T-helper 22 cell (primary cell): Measurements from ENCODE around the gene MBTPS2.
A peak's percentile ranks its signal among the peaks of the same experiment; 100 is the strongest.
"Not testable (repeated sequence)": the region's sequence is repeated elsewhere in the genome, so short reads cannot be mapped to it uniquely, and the experiment has no call there.

ENCODE experiments used
- DNase-seq: peaks from one replicate; pipeline ENCODE4 v3.0.0-alpha.2; 2020; ENCODE audit warnings: low read depth

MBTPS2 gene

DNA sequence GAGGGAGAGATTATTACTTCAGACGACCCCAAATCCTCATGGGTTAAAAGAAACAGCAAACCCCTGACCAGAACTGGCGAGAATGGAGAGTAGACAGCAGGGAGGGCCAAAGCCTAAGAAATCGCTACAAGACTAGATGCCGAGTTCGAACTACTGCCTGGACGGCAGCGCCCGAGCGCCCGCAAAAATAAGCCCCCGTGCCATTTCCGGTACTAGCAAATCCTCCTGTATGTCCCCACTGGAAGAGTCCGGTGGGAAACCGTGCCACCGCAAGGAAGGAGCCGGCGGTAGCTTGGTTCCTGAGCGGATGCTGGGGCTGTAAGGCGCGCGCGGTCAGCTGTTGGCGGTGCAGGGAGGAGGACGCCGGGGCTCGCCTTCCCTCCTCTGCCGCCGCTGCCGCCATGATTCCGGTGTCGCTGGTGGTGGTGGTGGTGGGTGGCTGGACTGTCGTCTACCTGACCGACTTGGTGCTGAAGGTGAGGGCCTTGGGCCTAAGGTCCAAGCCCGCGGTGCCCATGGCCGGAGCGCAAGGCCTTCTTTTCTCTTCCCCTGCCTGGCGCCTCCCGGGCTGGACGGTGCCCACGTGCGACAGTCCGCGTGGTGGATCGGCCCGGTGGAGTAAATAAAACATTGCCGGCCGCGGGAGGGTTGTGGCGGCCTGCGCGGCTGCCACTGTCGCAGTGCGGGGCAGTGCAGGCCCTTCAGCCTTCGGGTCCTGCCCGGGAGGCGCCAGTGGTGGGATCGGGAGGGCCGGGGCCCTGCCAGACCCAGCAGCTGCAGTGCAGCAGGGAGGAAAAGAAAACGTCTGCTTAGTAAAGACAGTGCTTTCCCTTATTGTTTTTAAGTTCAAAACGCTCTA lies at the start of gene MBTPS2:
Gene MBTPS2 (plus strand): TSS at position 284 of the 859 bp plus-strand sequence. CDS start 118 bp downstream, at position 402.
- DNase-seq = peak; percentile 59

DNA sequence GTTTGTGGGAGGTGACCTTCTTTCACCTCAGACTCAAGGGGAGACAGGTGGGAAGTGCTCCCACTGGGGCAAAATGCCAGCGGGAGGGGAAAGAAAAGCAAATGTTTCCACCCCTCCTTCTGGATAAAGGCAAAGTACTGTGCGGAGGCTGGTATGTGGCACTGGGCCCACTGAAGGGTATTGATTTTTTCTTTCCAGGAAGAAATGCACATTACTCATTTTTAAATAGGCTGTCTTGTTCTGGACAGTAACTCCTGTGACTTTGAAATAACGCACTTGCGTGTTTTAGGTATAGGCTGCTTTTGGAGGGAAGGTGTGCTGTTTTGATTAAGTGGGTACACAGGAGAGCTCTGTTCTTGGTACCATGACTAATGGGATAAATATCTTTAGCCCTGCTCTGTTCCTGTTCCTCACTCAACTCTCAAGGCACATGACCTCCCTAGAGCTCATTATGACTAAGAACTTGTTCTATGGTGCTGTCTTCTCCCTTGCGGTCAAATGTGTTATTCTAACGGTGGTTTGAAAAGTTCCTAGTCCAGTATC lies 40.7 kb upstream of the MBTPS2 start:
- DNase-seq = no peak

DNA sequence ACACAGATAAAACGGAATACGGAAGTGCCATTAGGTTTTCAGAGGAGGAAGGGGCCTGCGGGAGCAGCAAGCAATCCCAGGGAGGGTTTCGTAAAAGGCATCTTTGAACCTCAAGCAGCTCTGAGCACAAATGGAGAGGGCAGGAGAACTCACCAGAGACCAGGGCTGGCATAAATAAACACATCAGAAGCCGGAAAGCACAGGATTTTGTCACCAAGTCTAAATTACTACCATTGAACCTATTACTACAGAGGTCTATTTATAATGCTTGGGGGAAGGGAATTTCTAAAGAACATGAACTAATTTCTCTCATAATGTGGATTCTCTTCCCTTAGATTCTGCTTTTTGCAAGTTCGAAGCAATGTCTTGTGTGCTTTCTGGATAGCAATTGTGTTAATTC lies 39.6 kb upstream of the MBTPS2 start:
- DNase-seq = no peak

DNA sequence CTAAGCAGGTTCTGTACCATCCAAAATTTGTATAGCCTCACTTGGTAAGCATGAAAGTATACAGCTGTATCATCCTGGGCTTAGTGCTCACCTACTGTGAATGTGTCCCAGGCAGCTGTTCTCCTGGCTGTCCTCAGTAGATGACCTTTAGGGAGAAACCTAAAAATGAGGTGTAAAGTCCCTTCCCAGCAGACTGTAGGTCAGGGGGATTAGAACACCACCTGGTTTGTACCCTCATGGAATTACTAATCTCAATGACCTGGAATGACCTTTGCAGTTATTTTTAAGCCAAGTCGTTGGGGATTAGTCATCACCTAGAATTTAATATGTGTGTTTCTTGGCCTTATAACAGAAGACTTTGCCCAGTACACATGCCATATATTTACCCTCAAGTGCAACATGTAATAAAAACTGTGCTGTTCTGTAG lies 39.1 kb upstream of the MBTPS2 start:
- DNase-seq = no peak

DNA sequence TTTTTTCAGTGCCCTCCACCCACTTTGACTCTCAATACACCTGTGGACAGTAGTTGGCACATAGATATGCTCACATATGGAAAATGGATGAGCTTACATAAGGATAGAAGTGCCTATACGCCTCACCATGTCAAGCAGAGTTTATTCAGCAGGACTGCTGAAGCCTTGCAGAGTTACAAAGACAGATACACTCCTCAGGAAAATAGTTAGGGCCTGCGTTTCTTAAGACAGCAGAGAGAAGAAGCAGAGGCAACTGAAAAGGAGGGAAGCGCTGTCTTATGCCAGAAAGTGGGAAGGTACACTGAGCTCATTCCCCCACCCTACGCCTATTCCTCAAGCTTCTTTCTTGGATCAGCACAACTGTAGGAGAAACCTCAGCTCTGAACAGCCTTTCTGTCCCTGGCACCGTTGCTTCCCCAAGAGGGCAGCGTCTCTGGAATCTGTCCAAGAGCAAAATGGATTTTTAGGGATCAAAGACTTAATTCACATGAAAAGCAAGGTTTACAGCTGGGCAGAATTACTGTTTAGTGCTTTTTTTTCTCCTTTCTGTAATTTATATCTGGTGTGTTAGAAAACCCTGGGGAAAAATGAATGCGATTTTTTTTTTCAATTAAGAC lies 37.3 kb upstream of the MBTPS2 start:
- no peak for DNase-seq

DNA sequence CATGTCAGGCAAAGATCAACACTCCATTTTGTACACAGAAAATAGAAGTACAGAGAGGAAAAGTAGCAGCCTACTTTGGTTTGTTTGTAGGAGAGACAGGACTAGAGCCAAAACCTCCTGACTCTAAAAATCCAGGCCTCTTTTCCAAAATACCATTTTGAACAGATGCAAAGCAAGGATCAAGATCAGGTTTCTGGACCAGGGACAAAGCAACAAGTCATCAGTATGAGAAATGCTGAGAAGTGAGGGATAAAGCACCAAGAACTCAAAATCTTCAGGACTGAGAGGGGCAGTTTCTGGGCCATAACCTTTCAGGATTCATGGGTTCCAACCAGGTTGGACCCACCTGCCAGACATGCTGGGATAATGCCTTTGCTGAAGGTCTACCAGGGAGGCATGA lies 36.6 kb upstream of the MBTPS2 start:
- no peak for DNase-seq

DNA sequence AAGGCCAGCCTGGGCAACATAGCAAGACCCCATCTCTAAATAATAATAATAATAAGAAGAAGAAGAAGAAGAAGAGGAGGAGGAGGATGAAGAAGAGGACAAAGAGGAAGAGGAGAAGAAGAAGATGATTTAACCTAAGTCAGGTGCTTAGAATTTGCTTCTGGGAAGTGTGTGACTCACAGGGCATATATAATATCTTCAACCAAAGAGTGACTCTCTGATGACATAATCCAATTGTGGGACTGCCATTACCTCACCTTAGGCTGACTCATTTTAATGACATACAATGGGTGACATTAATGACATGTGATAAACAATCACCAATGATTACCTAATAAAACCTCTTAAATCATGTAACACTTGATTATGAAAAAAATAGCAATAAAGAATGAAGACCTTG lies 32.7 kb upstream of the MBTPS2 start:
- DNase-seq = no peak

DNA sequence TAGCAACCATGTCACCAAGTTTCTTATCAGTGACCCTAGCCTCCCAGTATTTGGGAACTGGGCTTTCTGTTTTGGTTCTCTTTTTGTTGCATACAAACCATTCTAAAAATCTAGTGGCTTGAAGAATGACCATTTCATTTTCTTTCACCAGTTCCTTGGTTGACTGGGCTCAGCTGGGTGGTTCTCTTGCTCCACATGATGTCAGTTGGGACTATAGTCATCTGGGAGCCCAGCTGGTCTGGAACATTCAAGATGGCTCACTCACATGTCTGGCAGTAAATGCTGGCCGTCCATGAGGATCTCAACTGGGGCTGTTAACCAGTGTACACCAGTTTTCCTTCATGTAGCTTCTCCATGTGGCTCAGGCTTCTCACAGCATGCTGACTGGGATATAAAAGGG lies 27.6 kb upstream of the MBTPS2 start:
- no peak for DNase-seq

DNA sequence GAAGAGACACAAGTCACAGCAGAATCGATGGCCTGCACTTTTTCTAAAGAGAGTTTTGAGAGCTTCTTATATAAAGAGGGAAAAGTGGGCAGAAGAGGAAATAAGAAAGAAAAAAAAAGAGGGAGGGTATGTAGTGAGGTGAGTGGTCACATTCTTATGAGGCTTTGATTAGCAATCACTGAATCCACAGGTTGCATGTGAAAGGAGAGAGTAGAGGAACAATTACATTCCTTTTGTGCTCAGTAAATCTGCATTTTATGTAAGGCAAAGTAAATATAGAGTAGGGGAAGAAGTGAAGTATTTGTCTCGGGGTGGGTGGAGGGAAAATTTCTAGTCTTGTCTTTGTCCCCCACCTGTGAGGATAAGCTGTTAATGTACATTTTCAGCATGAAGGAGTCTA lies 26.8 kb upstream of the MBTPS2 start:
- DNase-seq = no peak

DNA sequence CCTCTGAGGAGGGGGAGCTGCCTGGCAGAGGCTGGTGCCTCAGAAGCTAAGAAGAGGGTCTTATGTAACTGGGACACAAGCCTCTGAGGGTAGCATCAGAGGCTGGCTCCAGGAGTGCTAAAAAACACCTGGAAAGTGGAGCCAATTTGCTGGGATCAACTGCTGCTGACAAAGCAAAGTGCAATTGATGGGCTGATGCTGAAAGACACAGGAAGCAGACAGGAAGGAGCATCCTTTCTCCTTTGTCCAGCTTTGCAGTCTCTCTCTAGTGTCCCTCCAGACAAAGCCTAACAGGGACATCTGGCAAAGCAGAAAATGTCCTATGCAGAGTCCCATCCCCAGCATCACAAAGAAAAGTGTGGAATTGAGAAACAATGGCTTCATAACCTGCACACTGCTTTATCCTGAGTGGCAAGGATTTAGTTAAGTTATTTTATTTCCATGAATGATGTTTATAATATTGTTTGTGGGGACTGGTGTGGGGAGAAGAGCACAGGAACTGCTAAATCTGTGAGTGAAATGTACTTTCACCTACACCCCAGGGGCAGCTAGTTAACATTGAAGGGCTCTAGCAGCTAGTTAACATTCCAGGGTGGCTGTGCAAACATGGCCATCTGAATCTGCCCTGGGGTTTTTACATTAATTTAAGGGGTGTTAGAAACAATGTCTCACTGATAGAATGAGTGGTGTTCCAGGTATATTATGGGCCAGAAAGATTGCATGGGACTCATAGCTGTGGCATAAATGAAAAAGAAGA lies 25.6 kb upstream of the MBTPS2 start:
- no peak for DNase-seq

DNA sequence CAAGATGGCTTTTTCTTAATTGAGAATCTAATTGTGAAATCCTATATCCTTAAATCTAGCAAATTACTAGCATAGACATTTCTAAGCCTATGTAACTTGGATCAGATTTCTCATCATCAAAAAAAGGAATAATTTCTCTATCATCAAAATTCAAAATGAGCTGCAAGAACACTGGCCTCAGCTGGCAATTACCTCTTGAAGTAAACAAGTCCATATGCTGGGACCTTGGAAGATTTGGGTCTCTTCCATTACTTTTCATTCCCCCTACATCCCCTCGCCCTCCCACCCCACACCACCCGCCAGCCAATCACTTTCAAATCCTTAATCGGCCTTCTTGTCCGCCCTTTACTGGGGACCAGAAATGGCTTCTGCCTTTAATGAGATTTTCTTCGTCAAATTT lies 23.3 kb upstream of the MBTPS2 start:
- DNase-seq = no peak

DNA sequence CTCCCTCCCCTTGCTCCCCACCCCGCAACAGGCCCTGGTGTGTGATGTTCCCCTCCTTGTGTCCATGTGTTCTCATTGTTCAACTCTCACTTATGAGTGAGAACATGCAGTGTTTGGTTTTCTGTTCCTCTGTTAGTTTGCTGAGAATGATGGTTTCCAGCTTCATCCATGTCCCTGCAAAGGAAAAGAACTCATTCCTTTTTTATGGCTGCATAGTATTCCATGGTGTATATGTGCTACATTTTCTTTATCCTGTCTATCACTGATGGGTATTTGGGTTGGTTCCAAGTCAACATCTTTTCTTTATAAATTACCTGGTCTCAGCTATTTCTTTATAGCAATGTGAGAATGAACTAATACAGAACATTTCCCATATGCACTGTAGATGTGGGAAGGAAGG lies 19.2 kb upstream of the MBTPS2 start:
- not testable (repeated sequence) for DNase-seq

DNA sequence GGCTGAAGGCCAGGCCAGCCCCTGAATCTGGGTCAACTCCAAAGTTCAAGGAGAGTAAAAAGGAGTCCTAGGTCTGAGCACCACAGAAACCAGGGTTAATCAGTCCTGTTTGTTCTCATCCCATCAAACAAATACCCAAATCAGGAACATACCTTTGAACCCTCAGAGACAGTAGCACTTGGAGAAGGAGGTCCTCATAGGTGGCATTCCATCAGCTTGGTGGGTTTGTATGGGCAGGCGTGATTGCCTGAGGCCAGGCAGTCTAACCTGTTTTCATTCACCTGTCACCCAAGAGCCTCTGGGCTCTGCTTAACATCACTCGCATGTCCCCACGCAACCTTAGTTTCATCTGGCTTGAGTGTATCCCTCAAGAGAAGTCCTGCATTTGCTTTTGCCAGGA lies 17.5 kb upstream of the MBTPS2 start:
- DNase-seq = no peak

DNA sequence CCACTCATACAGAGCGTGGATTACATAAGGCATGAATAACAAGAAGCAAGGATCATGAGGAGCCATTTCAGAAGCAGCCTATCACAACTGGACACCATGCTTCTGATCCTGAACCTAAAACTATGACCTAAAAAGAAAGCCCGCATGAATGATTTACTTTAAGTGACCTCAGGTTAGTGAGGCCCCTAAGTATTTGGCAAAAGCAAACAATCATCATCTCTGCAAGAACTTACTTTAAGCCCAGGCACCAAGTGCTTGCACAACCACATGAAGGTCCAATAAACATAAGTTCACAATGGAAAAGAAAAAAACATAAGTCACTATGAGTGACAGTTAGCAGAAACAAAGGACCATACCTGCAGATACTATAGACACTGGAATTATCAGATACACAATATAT lies 7.9 kb upstream of the MBTPS2 start:
- no peak for DNase-seq

DNA sequence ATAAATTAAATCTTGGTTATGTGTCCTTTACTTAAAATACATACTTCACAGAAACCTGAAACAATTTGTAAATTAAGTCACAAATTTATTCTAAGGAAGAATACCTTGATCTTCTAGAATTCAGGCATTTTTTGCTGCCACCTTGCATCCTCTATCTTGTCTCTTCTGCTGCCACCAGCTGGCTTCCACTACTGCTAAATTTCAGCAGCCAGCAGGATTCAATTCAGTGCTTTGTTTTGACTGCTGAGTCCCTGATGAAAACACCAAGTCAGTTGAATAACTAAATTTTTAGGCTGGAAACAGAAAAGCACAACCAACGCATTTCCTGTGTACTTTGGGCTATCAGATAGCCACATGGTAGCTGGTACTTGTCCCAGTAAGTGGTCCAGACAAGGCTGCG lies 2.4 kb upstream of the MBTPS2 start:
- no peak for DNase-seq

DNA sequence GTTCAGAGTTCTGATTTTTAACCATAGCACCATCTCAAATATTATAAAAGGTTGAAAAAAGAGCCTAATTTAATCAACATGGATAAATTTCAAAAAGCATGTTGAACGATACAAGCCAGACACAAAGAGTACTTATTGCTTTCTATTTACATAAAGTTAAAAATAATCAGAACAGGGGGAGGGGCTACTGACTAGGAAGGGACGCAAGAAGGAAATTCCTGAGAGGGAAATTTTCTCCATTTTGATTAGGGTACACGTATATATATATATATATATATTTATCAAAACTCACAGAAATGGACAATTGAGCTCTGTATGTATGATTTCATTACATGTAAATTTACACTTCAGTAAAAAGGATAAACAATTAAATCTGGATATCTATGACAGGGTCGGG lies 482 bp upstream of the MBTPS2 start:
- no peak for DNase-seq

DNA sequence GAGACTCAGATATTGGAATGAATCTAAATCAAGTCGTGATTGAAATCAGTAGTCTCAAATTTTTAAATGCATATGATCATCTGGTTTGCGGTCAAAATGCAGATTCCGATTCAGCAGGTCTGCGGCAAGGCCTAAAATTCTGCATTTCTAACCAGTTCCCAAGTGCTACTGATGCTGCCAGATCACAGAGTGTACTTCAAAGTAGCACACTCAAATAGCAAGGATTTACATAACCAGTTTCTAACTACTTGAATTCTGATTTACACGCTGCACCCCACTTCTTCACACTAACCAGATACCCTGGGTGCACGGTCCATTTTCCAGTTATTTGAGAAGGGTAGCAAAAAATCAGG lies 752 bp downstream of the MBTPS2 start:
- DNase-seq = no peak

DNA sequence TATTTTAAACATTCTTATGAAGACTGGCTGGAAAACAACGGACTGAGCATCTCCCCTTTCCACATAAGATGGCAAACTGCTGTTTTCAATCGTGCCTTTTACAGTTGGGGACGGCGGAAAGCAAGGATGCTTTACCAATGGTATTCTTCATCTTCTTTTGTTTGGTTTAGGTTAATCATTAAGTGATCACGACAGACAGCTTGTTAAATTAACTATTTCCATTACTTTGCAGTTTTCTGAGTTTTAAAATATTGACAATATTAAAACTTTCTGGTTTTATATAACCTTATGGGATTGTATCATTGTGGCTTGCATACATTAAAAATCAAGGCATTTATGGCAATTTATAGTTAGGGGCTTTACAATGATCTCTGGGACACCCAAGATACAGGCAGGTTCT lies 3.8 kb downstream of the MBTPS2 start:
- DNase-seq = no peak

DNA sequence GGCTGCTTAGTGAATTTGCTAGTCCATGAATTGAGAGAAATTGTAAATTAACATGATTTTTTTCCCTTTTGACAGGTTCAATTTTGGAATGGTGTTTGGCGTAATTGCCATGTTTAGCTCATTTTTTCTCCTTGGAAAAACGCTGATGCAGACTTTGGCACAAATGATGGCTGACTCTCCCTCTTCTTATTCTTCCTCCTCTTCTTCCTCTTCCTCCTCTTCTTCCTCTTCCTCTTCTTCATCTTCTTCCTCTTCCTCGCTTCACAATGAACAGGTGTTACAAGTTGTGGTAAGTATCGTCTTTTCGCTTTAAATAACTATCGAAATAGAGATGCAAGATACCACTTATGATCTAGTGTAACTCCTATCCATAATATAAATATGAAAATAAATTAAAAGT lies 5.7 kb downstream of the MBTPS2 start:
- no peak for DNase-seq

DNA sequence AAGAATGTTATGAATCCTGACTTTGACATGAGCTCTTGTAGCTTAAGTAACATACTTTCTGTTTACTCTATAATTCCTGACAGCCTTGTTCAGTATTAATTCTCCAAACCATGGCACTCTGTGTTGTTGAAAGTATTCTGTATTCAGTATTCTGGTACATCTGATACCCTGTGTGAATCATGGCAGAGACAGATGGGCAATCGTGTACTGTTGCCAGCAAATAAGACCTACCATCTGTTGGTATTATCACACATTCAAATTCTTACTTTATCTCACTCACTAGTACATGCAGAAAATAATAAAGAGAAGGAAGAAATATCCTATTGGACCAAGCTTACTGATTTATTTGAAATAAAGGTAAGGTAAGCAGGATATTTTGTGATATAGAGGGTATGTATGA lies 7.9 kb downstream of the MBTPS2 start:
- DNase-seq = no peak

DNA sequence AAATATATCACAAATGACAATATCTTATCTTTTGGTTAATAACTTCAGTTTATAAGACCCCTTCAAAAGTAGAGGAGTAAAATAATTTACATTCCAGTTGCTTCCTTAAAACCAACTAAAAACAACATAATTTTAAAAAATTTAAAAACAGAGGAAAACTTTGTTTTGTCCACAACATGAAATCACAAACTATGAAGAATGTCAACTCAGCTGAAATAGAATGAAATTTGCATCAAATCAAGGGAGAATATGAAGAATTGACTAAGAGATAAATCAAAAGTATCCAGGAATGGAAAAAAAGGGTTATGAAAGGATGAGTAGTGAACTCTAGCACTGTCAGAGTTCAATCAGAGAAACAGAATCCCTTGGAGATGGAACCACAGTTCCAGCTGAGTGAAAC lies 14.2 kb downstream of the MBTPS2 start:
- no peak for DNase-seq

DNA sequence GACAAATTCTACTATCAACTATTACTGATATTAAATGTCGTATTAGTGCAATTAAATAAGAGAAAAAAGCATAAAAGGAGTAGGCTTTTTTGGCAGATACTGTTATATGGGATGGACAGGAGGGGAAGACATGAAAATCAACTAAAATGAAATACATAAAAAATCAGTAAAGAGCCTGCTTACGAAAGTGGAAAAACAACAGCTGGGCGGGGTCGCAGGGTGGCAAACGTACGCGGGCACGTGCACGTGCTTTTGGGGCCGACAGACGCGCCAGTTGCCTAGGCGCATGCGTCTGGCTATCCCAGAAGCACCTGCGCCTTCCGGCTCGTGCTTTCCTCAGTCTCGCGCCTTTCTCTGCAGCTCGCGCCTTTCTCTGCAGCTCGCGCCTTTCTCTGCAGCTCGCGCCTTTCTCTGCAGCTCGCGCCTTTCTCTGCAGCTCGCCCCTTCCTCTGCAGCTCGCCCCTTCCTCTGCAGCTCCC lies 16.6 kb downstream of the MBTPS2 start, which contains the start of gene YY2:
Gene YY2 (plus strand): TSS at position 51 of the 479 bp plus-strand sequence. CDS start 498 bp downstream, outside the sequence.
- no peak for DNase-seq

DNA sequence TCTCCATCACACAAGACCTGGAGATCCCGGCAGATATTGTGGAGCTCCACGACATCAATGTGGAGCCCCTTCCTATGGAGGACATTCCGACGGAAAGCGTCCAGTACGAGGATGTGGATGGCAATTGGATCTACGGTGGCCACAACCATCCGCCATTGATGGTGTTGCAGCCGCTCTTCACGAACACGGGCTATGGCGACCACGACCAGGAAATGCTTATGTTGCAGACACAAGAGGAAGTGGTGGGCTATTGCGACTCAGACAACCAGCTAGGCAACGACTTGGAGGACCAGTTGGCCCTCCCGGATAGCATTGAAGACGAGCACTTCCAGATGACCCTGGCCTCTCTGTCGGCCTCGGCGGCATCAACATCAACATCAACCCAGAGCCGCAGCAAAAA lies 17.1 kb downstream of the MBTPS2 start:
- DNase-seq = no peak
